PC-9 (cell line): Measurements from ENCODE around the gene SEC31B. TPM values are rescaled to one million over a fixed set of nuclear protein-coding genes. Genes with fewer than 3 reads are reported as not detected.

ENCODE experiments used
- BruUV-seq: library from RNA; stranded (reverse); fragments of 400-500 nt; replicated peaks from 2 replicates; lab custom pipeline; 2021; lab: Mats Ljungman, UMichigan
- CTCF ChIA-PET: fragments of 300-600 bp; sonication (Branson Sonifier 250); formaldehyde crosslinking; loops from one replicate; lab custom pipeline; 2022; ENCODE audit warnings: antibody characterized with exemption; lab: Charles Lee
- POLR2A ChIA-PET: fragments of 300-600 bp; sonication (Branson Sonifier 250); formaldehyde crosslinking; loops from one replicate; lab custom pipeline; 2022; ENCODE audit warnings: antibody characterized with exemption; ENCODE audit not compliant: unreplicated experiment; lab: Charles Lee
- DNase-seq, 2 experiments: peaks; one replicate each; pipeline versions ENCODE4 v3.0.0 to v3.0.0-alpha.2; 2015 to 2022; ENCODE audit warnings: mixed read lengths in 1 of 2
- H2AFZ ChIP-seq: fragments of 200-600 bp; sonication (generic); 2 replicates; pipeline ENCODE4 v1.8.1; 2017; ENCODE audit warnings: antibody characterized with exemption
- H3F3A ChIP-seq: fragments of 200-600 bp; sonication (generic); 2 replicates; pipeline ENCODE4 v1.8.1; 2017; ENCODE audit warnings: antibody characterized with exemption, mild to moderate bottlenecking, low read depth; ENCODE audit not compliant: insufficient read depth
- H3K27ac ChIP-seq: fragments of 200-600 bp; sonication (generic); 2 replicates; pipeline ENCODE4 v1.6.1; 2016; ENCODE audit warnings: mixed run types
- H3K27me3 ChIP-seq: fragments of 200-600 bp; sonication (generic); 2 replicates; pipeline ENCODE4 v1.6.1; 2016; ENCODE audit warnings: low read depth, mixed run types; ENCODE audit not compliant: insufficient read depth
- H3K36me3 ChIP-seq: fragments of 200-600 bp; sonication (generic); 2 replicates; pipeline ENCODE4 v1.6.1; 2016; ENCODE audit warnings: low read depth, mixed run types
- H3K4me1 ChIP-seq: fragments of 200-600 bp; sonication (generic); replicated peaks from 2 replicates; pipeline ENCODE4 v1.6.1; 2016; ENCODE audit warnings: mixed run types; ENCODE audit not compliant: insufficient read depth
- H3K4me2 ChIP-seq: fragments of 200-600 bp; sonication (generic); 2 replicates; pipeline ENCODE4 v1.6.1; 2017; ENCODE audit warnings: mixed run types
- H3K4me3 ChIP-seq: fragments of 200-600 bp; sonication (generic); 2 replicates; pipeline ENCODE4 v1.6.1; 2016; ENCODE audit warnings: mixed run types
- H3K79me2 ChIP-seq: fragments of 200-600 bp; sonication (generic); 2 replicates; pipeline ENCODE4 v1.6.1; 2017; ENCODE audit warnings: low read depth, mixed run types
- H3K9me2 ChIP-seq: fragments of 200-600 bp; sonication (generic); 2 replicates; pipeline ENCODE4 v1.8.1; 2017; ENCODE audit warnings: mild to moderate bottlenecking; ENCODE audit not compliant: insufficient read depth
- H3K9me3 ChIP-seq: fragments of 200-600 bp; sonication (generic); 2 replicates; pipeline ENCODE4 v1.8.1; 2016; ENCODE audit warnings: low read depth; ENCODE audit not compliant: insufficient read depth
- H4K20me1 ChIP-seq: fragments of 200-600 bp; sonication (generic); 2 replicates; pipeline ENCODE4 v1.8.1; 2017; ENCODE audit not compliant: insufficient read depth
- EZH2 ChIP-seq: fragments of 200-600 bp; sonication (generic); IDR thresholded peaks from 2 replicates; pipeline ENCODE4 v1.8.0; 2017; ENCODE audit warnings: antibody characterized with exemption, low read depth
- intact Hi-C: fragments of 100-400 bp; cut with micrococcal nuclease; formaldehyde crosslinking; loops from one replicate; pipeline ENCODE4 v1.10.0; 2022; ENCODE audit not compliant: unreplicated experiment
- total RNA-seq: library from RNA; stranded (reverse); gene quantifications from 2 replicates; pipeline ENCODE4 v1.2.3, GENCODE V29; 2021
- TF ChIP-seq, protein P1 (sequence below): fragments of 200-600 bp; sonication (generic); conservative IDR thresholded peaks from 2 replicates; pipeline ENCODE4 v1.6.1; 2017; ENCODE audit warnings: mixed run types, antibody characterized with exemption, mild to moderate bottlenecking, moderate library complexity

SEC31B gene
- total RNA-seq, 1 experiment from 2014 or later: 7.4 TPM

DNA sequence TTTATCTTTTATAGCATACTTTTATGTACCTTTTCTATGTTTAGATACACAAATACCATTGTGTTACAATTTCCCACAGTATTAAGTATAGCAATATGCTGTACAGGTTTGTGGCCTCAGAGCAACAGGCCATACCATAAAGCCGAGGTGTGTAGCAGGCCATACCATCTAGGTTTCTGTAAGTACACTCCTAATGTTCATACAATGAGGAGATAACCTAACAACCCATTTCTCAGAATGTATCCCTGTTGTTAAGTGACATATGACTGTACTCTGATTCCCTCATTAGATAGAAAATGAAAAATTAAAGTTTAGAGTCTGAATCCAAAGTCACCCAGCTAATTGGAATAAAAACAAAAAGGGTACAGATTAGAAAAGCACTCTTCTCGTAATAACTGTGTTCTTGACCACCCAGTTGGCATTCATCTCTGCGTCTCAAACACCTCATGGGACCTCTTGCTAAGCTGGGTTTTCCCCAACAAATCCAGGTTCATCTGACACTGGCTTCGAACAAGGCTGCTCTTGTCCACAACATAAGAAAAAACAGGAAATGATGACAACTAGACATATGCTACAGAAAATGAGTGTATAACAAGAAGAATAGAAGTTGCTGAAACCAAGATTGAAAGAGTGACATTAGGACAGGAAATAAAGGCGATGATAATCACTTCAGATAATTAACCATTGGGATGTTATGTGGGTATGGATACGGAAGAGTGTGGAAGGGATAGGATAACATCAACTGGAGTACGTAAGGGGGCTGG is 8.6 kb upstream of the SEC31B start:
- intact Hi-C loops: no loop called here
- H3K4me1 ChIP-seq: 0 out of 2 replicates have a peak, but pooled peaks cover 12% of the 10 kb centered on the region
- TF ChIP-seq EZH2: no peak
- TF ChIP-seq, protein P1, sequence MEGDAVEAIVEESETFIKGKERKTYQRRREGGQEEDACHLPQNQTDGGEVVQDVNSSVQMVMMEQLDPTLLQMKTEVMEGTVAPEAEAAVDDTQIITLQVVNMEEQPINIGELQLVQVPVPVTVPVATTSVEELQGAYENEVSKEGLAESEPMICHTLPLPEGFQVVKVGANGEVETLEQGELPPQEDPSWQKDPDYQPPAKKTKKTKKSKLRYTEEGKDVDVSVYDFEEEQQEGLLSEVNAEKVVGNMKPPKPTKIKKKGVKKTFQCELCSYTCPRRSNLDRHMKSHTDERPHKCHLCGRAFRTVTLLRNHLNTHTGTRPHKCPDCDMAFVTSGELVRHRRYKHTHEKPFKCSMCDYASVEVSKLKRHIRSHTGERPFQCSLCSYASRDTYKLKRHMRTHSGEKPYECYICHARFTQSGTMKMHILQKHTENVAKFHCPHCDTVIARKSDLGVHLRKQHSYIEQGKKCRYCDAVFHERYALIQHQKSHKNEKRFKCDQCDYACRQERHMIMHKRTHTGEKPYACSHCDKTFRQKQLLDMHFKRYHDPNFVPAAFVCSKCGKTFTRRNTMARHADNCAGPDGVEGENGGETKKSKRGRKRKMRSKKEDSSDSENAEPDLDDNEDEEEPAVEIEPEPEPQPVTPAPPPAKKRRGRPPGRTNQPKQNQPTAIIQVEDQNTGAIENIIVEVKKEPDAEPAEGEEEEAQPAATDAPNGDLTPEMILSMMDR: no peak
- peak overlapping the region; percentile 84 for H3K4me2 ChIP-seq
- ChIA-PET CTCF (no interaction called here), POLR2A (no interaction called here)
- peaks cover 20% of the 10 kb centered on the region; the same call in 1 of the 2 replicates for H3K79me2 ChIP-seq
- TSS peak; percentile 46 for BruUV-seq
- H2AFZ ChIP-seq: 0 out of 2 replicates have a peak overlapping the region, but pooled peaks have one; percentile 97
- DNase-seq: no peak
- peak overlapping the region; percentile 94 for H3K4me3 ChIP-seq
- H3K27ac ChIP-seq: no peak overlapping the region
- H3K36me3 ChIP-seq: no peaks in the 10 kb centered on the region
- no peaks in the 10 kb centered on the region for H4K20me1 ChIP-seq
- H3K9me3 ChIP-seq: no peaks in the 10 kb centered on the region
- no peaks in the 10 kb centered on the region for H3K27me3 ChIP-seq
- no peaks in the 10 kb centered on the region for H3K9me2 ChIP-seq
- H3F3A ChIP-seq: no peaks in the 10 kb centered on the region

DNA sequence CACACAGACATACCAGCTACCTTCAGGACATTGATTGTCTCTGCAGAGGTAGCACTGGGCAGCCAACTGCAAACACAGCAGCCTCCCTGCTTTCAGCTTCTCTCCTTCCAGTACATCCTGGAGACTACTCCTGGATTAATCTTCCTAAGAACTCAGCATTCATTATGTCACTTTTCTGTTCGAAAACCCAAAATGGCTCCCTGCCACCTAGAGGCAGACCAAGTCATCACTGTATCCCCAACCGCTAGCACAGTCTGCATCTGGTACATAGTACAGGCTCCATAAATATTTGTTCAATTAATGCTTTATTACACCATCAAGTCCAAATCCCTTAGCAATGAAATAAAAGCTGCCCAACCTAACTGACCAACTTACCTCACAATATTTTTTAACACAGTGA is 5.0 kb upstream of the SEC31B start:
- Histone ChIP-seq H2AFZ (no peak overlapping the region), H3K27ac (no peak overlapping the region), H4K20me1 (no peaks in the 10 kb centered on the region), H3K27me3 (no peaks in the 10 kb centered on the region), H3K4me3 (no peak overlapping the region), H3K9me3 (no peaks in the 10 kb centered on the region), H3K79me2 (peaks cover 15% of the 10 kb centered on the region; the same call in 1 of the 2 replicates), H3K4me2 (no peak overlapping the region), H3K4me1 (0 out of 2 replicates have a peak, but pooled peaks cover 7% of the 10 kb centered on the region), H3K9me2 (no peaks in the 10 kb centered on the region), H3F3A (no peaks in the 10 kb centered on the region), H3K36me3 (no peaks in the 10 kb centered on the region)
- TF ChIP-seq, protein P1: no peak
- no peak for TF ChIP-seq EZH2
- CTCF ChIA-PET: interaction anchor here (0.7 kb wide), 1 partner anchor 182 kb away, joined by 3 read pairs; no protein-coding TSS in a partner anchor
- DNase-seq: no peak
- POLR2A ChIA-PET: no interaction called here
- intact Hi-C loops: no loop called here
- no TSS peak for BruUV-seq

DNA sequence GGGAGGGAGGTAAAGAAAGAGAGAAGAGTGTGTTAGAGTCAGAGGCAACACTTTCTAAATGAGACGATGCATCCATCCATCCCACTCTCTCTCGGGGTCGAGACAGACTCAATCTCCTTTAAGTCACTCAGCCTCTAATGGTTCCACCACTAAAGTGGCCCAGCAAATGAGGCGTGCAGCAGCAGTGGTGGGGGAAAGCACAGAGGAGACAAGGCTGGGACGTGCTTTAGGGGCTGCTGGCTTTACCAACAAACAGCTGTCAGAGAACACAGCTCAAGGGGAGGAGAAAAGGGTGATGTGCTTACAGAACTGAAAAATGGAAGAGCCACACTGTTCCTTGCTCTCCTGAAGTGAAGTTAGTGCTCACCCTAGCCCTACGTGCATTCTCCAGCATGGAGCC is 4.5 kb upstream of the SEC31B start:
- Histone ChIP-seq H3K4me2 (no peak overlapping the region), H3K27ac (no peak overlapping the region), H3F3A (no peaks in the 10 kb centered on the region), H3K9me2 (no peaks in the 10 kb centered on the region), H3K27me3 (no peaks in the 10 kb centered on the region), H4K20me1 (no peaks in the 10 kb centered on the region), H3K4me1 (0 out of 2 replicates have a peak, but pooled peaks cover 7% of the 10 kb centered on the region), H3K36me3 (no peaks in the 10 kb centered on the region), H3K9me3 (no peaks in the 10 kb centered on the region), H3K79me2 (peaks cover 11% of the 10 kb centered on the region; the same call in 1 of the 2 replicates), H3K4me3 (no peak overlapping the region), H2AFZ (no peak overlapping the region)
- intact Hi-C loops: no loop called here
- TF ChIP-seq, protein P1: no peak
- no peak for TF ChIP-seq EZH2
- no TSS peak for BruUV-seq
- no peak for DNase-seq
- POLR2A ChIA-PET: no interaction called here
- CTCF ChIA-PET: no interaction called here
